Lung (tissue), 12 donors: ENCODE results near the gene RPL28. TPM values are rescaled to one million over a fixed set of nuclear protein-coding genes. Genes with fewer than 3 reads are reported as not detected.

Experiments used
- ATAC-seq: fragments of 200-7000 bp; cut with Tn5 transposase; one replicate; pipeline ENCODE4 v1.9.1; 2020; ENCODE audit warnings: moderate number of reproducible peaks; ENCODE audit not compliant: insufficient read depth, low FRiP score
- DNase-seq, 3 donors: peaks; one replicate each; pipeline ENCODE4 v3.0.0-alpha.2; 2013 to 2017
- H3K27ac ChIP-seq, 2 donors: one replicate each; pipeline ENCODE4 v1.5.1; 2013; ENCODE audit warnings: mild to moderate bottlenecking in 2 of 2, moderate library complexity in 2 of 2, control low read depth in 1 of 2, inconsistent platforms in 1 of 2, low read depth in 1 of 2, low read length in 1 of 2
- H3K27me3 ChIP-seq, 3 donors: one replicate each; pipeline ENCODE4 v1.5.1; 2013; ENCODE audit warnings: low read length in 2 of 3; ENCODE audit not compliant: control insufficient read depth in 3 of 3, insufficient read depth in 3 of 3
- H3K36me3 ChIP-seq, 4 donors: one replicate each; pipeline ENCODE4 v1.5.1; 2013; ENCODE audit warnings: low read length in 4 of 4, mild to moderate bottlenecking in 1 of 4, moderate library complexity in 1 of 4; ENCODE audit not compliant: control insufficient read depth in 4 of 4, insufficient read depth in 4 of 4
- H3K4me1 ChIP-seq, 5 donors: one replicate each; pipeline ENCODE4 v1.5.1; 2013; ENCODE audit warnings: low read length in 5 of 5, mild to moderate bottlenecking in 2 of 5, moderate library complexity in 1 of 5; ENCODE audit not compliant: control insufficient read depth in 5 of 5, insufficient read depth in 5 of 5
- H3K4me3 ChIP-seq: one replicate; pipeline ENCODE4 v1.5.1; 2013; ENCODE audit warnings: mild to moderate bottlenecking, control low read depth, moderate library complexity
- H3K9ac ChIP-seq, 2 donors: one replicate each; pipeline ENCODE4 v1.5.1; 2013; ENCODE audit warnings: low read length in 2 of 2, control low read depth in 1 of 2; ENCODE audit not compliant: insufficient read depth in 1 of 2
- H3K9me3 ChIP-seq, 4 donors: one replicate each; pipeline ENCODE4 v1.5.1; 2013; ENCODE audit warnings: low read length in 3 of 4, mild to moderate bottlenecking in 1 of 4, moderate library complexity in 1 of 4; ENCODE audit not compliant: control insufficient read depth in 4 of 4, insufficient read depth in 3 of 4
- CTCF ChIP-seq: IDR thresholded peaks from 2 replicates; pipeline ENCODE4 v1.5.1; 2012; ENCODE audit warnings: mild to moderate bottlenecking; ENCODE audit errors: control extremely low read depth, extremely low read depth
- WGBS, 2 donors: extraction: QIAGEN DNeasy Blood & Tissue Kit; methylation state at CpG; one replicate each; pipeline ENCODE4 v1.1.7; 2013; 5-methylcytosine and 5-hydroxymethylcytosine counted together
- polyA plus RNA-seq, 2 donors: library from polyadenylated mRNA; stranded (reverse); fragments of 200-250 nt; gene quantifications; one replicate each; pipeline ENCODE4 v1.2.1, GENCODE V29; 2013
- total RNA-seq, 2 donors: library from RNA; depleted of rRNA in 1 of 2; stranded (reverse); fragments of >200 nt in 1 of 2; gene quantifications; one replicate each; pipeline ENCODE4 v1.2.1, GENCODE V29; 2014 to 2021
- donor health status: control.
- donor health status: control.
- donor health status: Bipolar disorder and iron deficiency.
- donor health status: healthy.
- donor health status: DM: yes; HTN: yes; CAD: no.

Gene RPL28
- total and polyA plus RNA-seq, 4 donors, result 272 to 3,086 (median 1,601) TPM

GRCh38 chr19:55341595-55342531 lies 43.9 kb upstream of the RPL28 start:
- H3K36me3 ChIP-seq, result peaks cover 0 to 22% (median 6%) of the 10 kb centered on the region in 4 donors
- H3K9ac ChIP-seq, result no peak overlapping the region
- WGBS, 2 donors, result 89 to 92% methylated on average over 50 of the region's 50 CpGs
- ATAC-seq, result no peak
- H3K9me3 ChIP-seq, result no peaks in the 10 kb centered on the region
- H3K27ac ChIP-seq, result no peak overlapping the region
- TF ChIP-seq CTCF, result no peak
- DNase-seq, result no peak
- no peaks in the 10 kb centered on the region for H3K27me3 ChIP-seq
- no peak overlapping the region for H3K4me3 ChIP-seq
- H3K4me1 ChIP-seq, result peaks cover 6 to 23% (median 9%) of the 10 kb centered on the region in 5 donors

- no peak for TF ChIP-seq CTCF
- WGBS, 2 donors, result 83 to 85% methylated on average over 9 of the region's 9 CpGs
- no peaks in the 10 kb centered on the region for H3K9me3 ChIP-seq
- peaks cover 4 to 28% (median 6%) of the 10 kb centered on the region in 5 donors for H3K4me1 ChIP-seq
- no peak overlapping the region for H3K27ac ChIP-seq
- DNase-seq, result no peak
- no peaks in the 10 kb centered on the region for H3K27me3 ChIP-seq
- H3K9ac ChIP-seq, result no peak overlapping the region
- no peak overlapping the region for H3K4me3 ChIP-seq
- peaks cover 0 to 26% (median 6%) of the 10 kb centered on the region in 4 donors for H3K36me3 ChIP-seq
- ATAC-seq, result no peak
These were observed 41.3 kb upstream of the RPL28 start for GRCh38 chr19:55344444-55344843.

GRCh38 chr19:55345101-55345817 lies 40.5 kb upstream of the RPL28 start:
- no peak overlapping the region for H3K27ac ChIP-seq
- peaks cover 0 to 26% (median 6%) of the 10 kb centered on the region in 4 donors for H3K36me3 ChIP-seq
- no peaks in the 10 kb centered on the region for H3K27me3 ChIP-seq
- H3K4me3 ChIP-seq, result no peak overlapping the region
- peaks cover 4 to 25% (median 6%) of the 10 kb centered on the region in 5 donors for H3K4me1 ChIP-seq
- no peak for TF ChIP-seq CTCF
- H3K9ac ChIP-seq, result no peak overlapping the region
- DNase-seq (no peak), ATAC-seq (no peak)
- H3K9me3 ChIP-seq, result peaks cover 0 to 2% (median 0%) of the 10 kb centered on the region in 4 donors
- WGBS, 2 donors, result 92 to 96% methylated on average over 22 of the region's 22 CpGs
